PC-9 (cell line): ENCODE results near the gene CCDC107. TPM values are rescaled to one million over a fixed set of nuclear protein-coding genes. Genes with fewer than 3 reads are reported as not detected.

ENCODE experiments used
- BruUV-seq: library from RNA; stranded (reverse); fragments of 400-500 nt; replicated peaks from 2 replicates; lab custom pipeline; 2021; lab: Mats Ljungman, UMichigan
- CTCF ChIA-PET: fragments of 300-600 bp; sonication (Branson Sonifier 250); formaldehyde crosslinking; loops from one replicate; lab custom pipeline; 2022; ENCODE audit warnings: antibody characterized with exemption; lab: Charles Lee
- POLR2A ChIA-PET: fragments of 300-600 bp; sonication (Branson Sonifier 250); formaldehyde crosslinking; loops from one replicate; lab custom pipeline; 2022; ENCODE audit warnings: antibody characterized with exemption; ENCODE audit not compliant: unreplicated experiment; lab: Charles Lee
- DNase-seq, 2 experiments: peaks; one replicate each; pipeline versions ENCODE4 v3.0.0 to v3.0.0-alpha.2; 2015 to 2022; ENCODE audit warnings: mixed read lengths in 1 of 2
- H2AFZ ChIP-seq: fragments of 200-600 bp; sonication (generic); 2 replicates; pipeline ENCODE4 v1.8.1; 2017; ENCODE audit warnings: antibody characterized with exemption
- H3F3A ChIP-seq: fragments of 200-600 bp; sonication (generic); 2 replicates; pipeline ENCODE4 v1.8.1; 2017; ENCODE audit warnings: antibody characterized with exemption, mild to moderate bottlenecking, low read depth; ENCODE audit not compliant: insufficient read depth
- H3K27ac ChIP-seq: fragments of 200-600 bp; sonication (generic); 2 replicates; pipeline ENCODE4 v1.6.1; 2016; ENCODE audit warnings: mixed run types
- H3K27me3 ChIP-seq: fragments of 200-600 bp; sonication (generic); 2 replicates; pipeline ENCODE4 v1.6.1; 2016; ENCODE audit warnings: low read depth, mixed run types; ENCODE audit not compliant: insufficient read depth
- H3K36me3 ChIP-seq: fragments of 200-600 bp; sonication (generic); 2 replicates; pipeline ENCODE4 v1.6.1; 2016; ENCODE audit warnings: low read depth, mixed run types
- H3K4me1 ChIP-seq: fragments of 200-600 bp; sonication (generic); replicated peaks from 2 replicates; pipeline ENCODE4 v1.6.1; 2016; ENCODE audit warnings: mixed run types; ENCODE audit not compliant: insufficient read depth
- H3K4me2 ChIP-seq: fragments of 200-600 bp; sonication (generic); 2 replicates; pipeline ENCODE4 v1.6.1; 2017; ENCODE audit warnings: mixed run types
- H3K4me3 ChIP-seq: fragments of 200-600 bp; sonication (generic); 2 replicates; pipeline ENCODE4 v1.6.1; 2016; ENCODE audit warnings: mixed run types
- H3K79me2 ChIP-seq: fragments of 200-600 bp; sonication (generic); 2 replicates; pipeline ENCODE4 v1.6.1; 2017; ENCODE audit warnings: low read depth, mixed run types
- H3K9me2 ChIP-seq: fragments of 200-600 bp; sonication (generic); 2 replicates; pipeline ENCODE4 v1.8.1; 2017; ENCODE audit warnings: mild to moderate bottlenecking; ENCODE audit not compliant: insufficient read depth
- H3K9me3 ChIP-seq: fragments of 200-600 bp; sonication (generic); 2 replicates; pipeline ENCODE4 v1.8.1; 2016; ENCODE audit warnings: low read depth; ENCODE audit not compliant: insufficient read depth
- H4K20me1 ChIP-seq: fragments of 200-600 bp; sonication (generic); 2 replicates; pipeline ENCODE4 v1.8.1; 2017; ENCODE audit not compliant: insufficient read depth
- CTCF ChIP-seq: fragments of 200-600 bp; sonication (generic); conservative IDR thresholded peaks from 2 replicates; pipeline ENCODE4 v1.6.1; 2017; ENCODE audit warnings: mixed run types, antibody characterized with exemption, mild to moderate bottlenecking, moderate library complexity
- EZH2 ChIP-seq: fragments of 200-600 bp; sonication (generic); IDR thresholded peaks from 2 replicates; pipeline ENCODE4 v1.8.0; 2017; ENCODE audit warnings: antibody characterized with exemption, low read depth
- intact Hi-C: fragments of 100-400 bp; cut with micrococcal nuclease; formaldehyde crosslinking; loops from one replicate; pipeline ENCODE4 v1.10.0; 2022; ENCODE audit not compliant: unreplicated experiment
- total RNA-seq: library from RNA; stranded (reverse); gene quantifications from 2 replicates; pipeline ENCODE4 v1.2.3, GENCODE V29; 2021

The CCDC107 gene
- total RNA-seq, 1 experiment from 2014 or later: 6.9 TPM

DNA sequence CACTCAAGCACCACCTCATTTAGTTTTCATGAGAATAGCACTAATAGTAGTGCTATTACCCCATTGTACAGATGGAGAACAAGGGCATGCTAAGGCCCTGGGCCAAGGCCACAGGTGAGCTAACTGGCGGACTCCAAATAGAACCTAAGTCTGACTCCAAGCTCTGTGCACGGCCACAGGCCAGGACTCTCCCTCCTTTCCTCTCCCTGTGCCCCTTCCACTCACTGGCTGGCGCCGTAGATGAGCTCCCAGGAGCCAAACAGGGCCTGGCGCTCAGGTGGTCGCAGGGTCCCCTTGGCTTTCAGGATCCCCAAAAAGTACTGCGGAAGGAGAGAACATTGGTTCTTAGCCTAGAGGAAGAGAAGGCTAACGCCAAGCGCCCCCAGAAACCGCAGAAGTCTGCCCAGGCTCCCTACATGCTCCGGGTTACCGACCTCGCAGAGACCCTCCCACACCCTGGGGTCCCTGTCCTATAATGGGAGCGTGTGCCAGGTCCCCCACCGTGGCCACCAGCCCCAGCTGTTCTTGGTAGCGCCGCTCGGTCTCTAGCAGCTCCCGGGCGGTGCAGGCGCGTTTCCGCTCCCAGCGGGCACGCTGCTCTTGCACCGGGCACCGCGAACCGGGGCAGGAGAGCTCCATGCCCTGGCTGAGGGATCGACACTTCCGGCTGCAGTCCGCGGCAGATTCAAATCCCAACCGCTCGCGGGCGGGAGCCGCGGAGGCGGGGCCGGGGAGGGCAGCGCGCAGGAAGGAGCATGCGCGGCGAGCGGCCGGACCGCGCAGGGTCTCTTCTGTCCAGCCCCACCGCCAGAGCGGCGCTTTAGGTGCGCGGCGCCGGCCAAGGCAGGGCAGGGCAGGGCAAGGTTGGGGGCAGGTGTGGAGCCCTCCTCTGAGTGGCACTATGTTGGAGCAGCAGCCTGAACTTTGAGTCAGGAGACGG, 6.7 kb downstream of the CCDC107 start, which contains the start of gene ARHGEF39:
TSS of gene ARHGEF39 (minus strand) at position 665 of the 940 bp plus-strand sequence. CDS start at position 639, 26 bp downstream.
- Histone ChIP-seq H3K9me2 (no peaks in the 10 kb centered on the region), H3K4me3 (peak within 1 kb of the TSS; percentile 81), H3K9me3 (no peaks in the 10 kb centered on the region), H3F3A (peaks cover 7% of the 10 kb centered on the region; the same call in 1 of the 2 replicates), H3K79me2 (0 out of 2 replicates have a peak, but pooled peaks cover 16% of the 10 kb centered on the region), H3K27me3 (no peaks in the 10 kb centered on the region), H3K4me1 (peaks cover 16% of the 10 kb centered on the region), H2AFZ (peak within 1 kb of the TSS; percentile 86), H3K36me3 (no peaks in the 10 kb centered on the region), H3K4me2 (peak within 1 kb of the TSS; percentile 85), H3K27ac (no peak within 1 kb of the TSS), H4K20me1 (no peaks in the 10 kb centered on the region)
- BruUV-seq: TSS peak; percentile 38
- intact Hi-C loops: no loop called here
- ChIA-PET CTCF (interaction anchor here (0.5 to 2.0 kb wide), 5 partner anchors 32 to 168 kb away, joined by 3 to 8 read pairs (median 3); no protein-coding TSS in a partner anchor), POLR2A (interaction anchor here (0.7 kb wide), 2 partner anchors 18 to 65 kb away, joined by 3 read pairs; no protein-coding TSS in a partner anchor)
- peak; percentile 70 to 84 for DNase-seq
- TF ChIP-seq CTCF (no peak), EZH2 (no peak)

GRCh38 chr9:35665471-35665818, 7.4 kb downstream of the CCDC107 start:
- no peak for DNase-seq
- Histone ChIP-seq H3K4me1 (peaks cover 14% of the 10 kb centered on the region; the same call in 1 of the 2 replicates), H4K20me1 (no peaks in the 10 kb centered on the region), H2AFZ (peak overlapping the region; percentile 86), H3F3A (peaks cover 3% of the 10 kb centered on the region; the same call in 1 of the 2 replicates), H3K9me3 (no peaks in the 10 kb centered on the region), H3K4me2 (peak overlapping the region; percentile 85), H3K27ac (no peak overlapping the region), H3K27me3 (no peaks in the 10 kb centered on the region), H3K36me3 (no peaks in the 10 kb centered on the region), H3K4me3 (peak overlapping the region; percentile 81), H3K79me2 (0 out of 2 replicates have a peak, but pooled peaks cover 16% of the 10 kb centered on the region), H3K9me2 (no peaks in the 10 kb centered on the region)
- TF ChIP-seq EZH2: no peak
- no peak for TF ChIP-seq CTCF
- intact Hi-C loops: no loop called here
- BruUV-seq: no TSS peak
- CTCF ChIA-PET: interaction anchor here (0.5 to 2.0 kb wide), 3 partner anchors 31 to 167 kb away, joined by 3 to 8 read pairs (median 3); no protein-coding TSS in a partner anchor
- POLR2A ChIA-PET: no interaction called here

- TF ChIP-seq EZH2 (no peak), CTCF (no peak)
- Histone ChIP-seq H3K27ac (no peak overlapping the region), H3K4me2 (no peak overlapping the region; the same call in 1 of the 2 replicates), H3K79me2 (0 out of 2 replicates have a peak, but pooled peaks cover 16% of the 10 kb centered on the region), H3K4me3 (no peak overlapping the region), H3F3A (peaks cover 3% of the 10 kb centered on the region; the same call in 1 of the 2 replicates), H2AFZ (no peak overlapping the region), H3K9me3 (no peaks in the 10 kb centered on the region), H3K27me3 (no peaks in the 10 kb centered on the region), H3K9me2 (no peaks in the 10 kb centered on the region), H3K4me1 (peaks cover 14% of the 10 kb centered on the region; the same call in 1 of the 2 replicates), H4K20me1 (no peaks in the 10 kb centered on the region), H3K36me3 (no peaks in the 10 kb centered on the region)
- intact Hi-C loops: no loop called here
- ChIA-PET CTCF (no interaction called here), POLR2A (interaction anchor here (0.7 kb wide), 1 partner anchor 1453 kb away, joined by 5 read pairs; no protein-coding TSS in a partner anchor)
- BruUV-seq: no TSS peak
- DNase-seq: no peak
These were observed 8.0 kb downstream of the CCDC107 start for GRCh38 chr9:35666045-35666444.
